Astrocyte (in vitro differentiated cells and primary cell): ENCODE results near the gene RHOJ. TPM values are rescaled to one million over a fixed set of nuclear protein-coding genes. Genes with fewer than 3 reads are reported as not detected.
A peak's percentile ranks its signal among the peaks of the same experiment; 100 is the strongest.

Experiments
- DNase-seq: peaks from one replicate; pipeline ENCODE4 v3.0.0-alpha.2; 2010; ENCODE audit warnings: low read depth
- FAIRE-seq: peaks from 2 replicates; lab custom pipeline; 2011; peaks lifted over from hg19 to GRCh38; lab: Jason Lieb, UNC
- H2AFZ ChIP-seq: 2 replicates; pipeline ENCODE4 v1.6.0; 2012; ENCODE audit warnings: low read depth, low read length, inconsistent platforms
- H3K27ac ChIP-seq: 2 replicates; pipeline ENCODE4 v1.5.1; 2011; ENCODE audit warnings: low read depth, low read length, inconsistent platforms
- H3K27me3 ChIP-seq: 2 replicates; pipeline ENCODE4 v1.6.0; 2011; ENCODE audit warnings: low read length, inconsistent platforms; ENCODE audit not compliant: insufficient read depth
- H3K36me3 ChIP-seq: 2 replicates; pipeline ENCODE4 v1.5.1; 2011; ENCODE audit warnings: low read length, inconsistent platforms; ENCODE audit not compliant: insufficient read depth
- H3K4me1 ChIP-seq: 2 replicates; pipeline ENCODE4 v1.5.1; 2011; ENCODE audit warnings: low read length, inconsistent platforms; ENCODE audit not compliant: insufficient read depth
- H3K4me2 ChIP-seq: 2 replicates; pipeline ENCODE4 v1.6.0; 2012; ENCODE audit warnings: low read length, inconsistent platforms
- H3K4me3 ChIP-seq: 2 replicates; pipeline ENCODE4 v1.5.1; 2011; ENCODE audit warnings: low read depth, mild to moderate bottlenecking, low read length, inconsistent platforms; ENCODE audit not compliant: insufficient read depth
- H3K79me2 ChIP-seq: 2 replicates; pipeline ENCODE4 v1.6.0; 2012; ENCODE audit warnings: mild to moderate bottlenecking, low read length, inconsistent platforms; ENCODE audit not compliant: insufficient read depth
- H3K9ac ChIP-seq: 2 replicates; pipeline ENCODE4 v1.6.0; 2012; ENCODE audit warnings: mild to moderate bottlenecking, low read length, inconsistent platforms
- H3K9me3 ChIP-seq: 2 replicates; pipeline ENCODE4 v1.5.1; 2012; ENCODE audit warnings: low read depth, mild to moderate bottlenecking, low read length, inconsistent platforms; ENCODE audit not compliant: insufficient read depth
- H4K20me1 ChIP-seq: 2 replicates; pipeline ENCODE4 v1.6.0; 2012; ENCODE audit warnings: low read length, inconsistent platforms; ENCODE audit not compliant: insufficient read depth
- H3K27ac Mint-ChIP-seq: one replicate; pipeline ENCODE4 v1.8.0; 2021; ENCODE audit warnings: mild to moderate bottlenecking, mixed read lengths; ENCODE audit not compliant: unreplicated experiment
- H3K27me3 Mint-ChIP-seq: one replicate; pipeline ENCODE4 v1.8.0; 2021; ENCODE audit warnings: low read depth, mixed read lengths; ENCODE audit not compliant: unreplicated experiment
- H3K36me3 Mint-ChIP-seq: one replicate; pipeline ENCODE4 v1.8.0; 2021; ENCODE audit warnings: low read depth, mixed read lengths; ENCODE audit not compliant: unreplicated experiment
- H3K4me1 Mint-ChIP-seq: one replicate; pipeline ENCODE4 v1.8.0; 2021; ENCODE audit warnings: low read depth, mixed read lengths; ENCODE audit not compliant: unreplicated experiment
- H3K4me3 Mint-ChIP-seq: one replicate; pipeline ENCODE4 v1.8.0; 2021; ENCODE audit warnings: mild to moderate bottlenecking, moderate library complexity, mixed read lengths; ENCODE audit not compliant: unreplicated experiment
- H3K9me3 Mint-ChIP-seq: one replicate; pipeline ENCODE4 v1.8.0; 2021; ENCODE audit warnings: mild to moderate bottlenecking, mixed read lengths; ENCODE audit not compliant: unreplicated experiment
- EZH2 ChIP-seq: IDR thresholded peaks from 2 replicates; pipeline ENCODE4 v1.6.1; 2012; ENCODE audit warnings: mild to moderate bottlenecking, low read length, inconsistent platforms; ENCODE audit not compliant: insufficient read depth
- total RNA-seq: library from RNA; stranded (reverse); gene quantifications from 2 replicates; pipeline ENCODE4 v1.2.1, GENCODE V29; 2021
- TF ChIP-seq, protein P1 (sequence below): IDR thresholded peaks from 2 replicates; pipeline ENCODE4 v1.5.1; 2011; ENCODE audit warnings: low read depth, mild to moderate bottlenecking, inconsistent platforms, low read length, moderate library complexity; ENCODE audit not compliant: insufficient read depth

RHOJ gene
- total RNA-seq, 1 donor from 2014 or later, result 29.6 TPM

DNA sequence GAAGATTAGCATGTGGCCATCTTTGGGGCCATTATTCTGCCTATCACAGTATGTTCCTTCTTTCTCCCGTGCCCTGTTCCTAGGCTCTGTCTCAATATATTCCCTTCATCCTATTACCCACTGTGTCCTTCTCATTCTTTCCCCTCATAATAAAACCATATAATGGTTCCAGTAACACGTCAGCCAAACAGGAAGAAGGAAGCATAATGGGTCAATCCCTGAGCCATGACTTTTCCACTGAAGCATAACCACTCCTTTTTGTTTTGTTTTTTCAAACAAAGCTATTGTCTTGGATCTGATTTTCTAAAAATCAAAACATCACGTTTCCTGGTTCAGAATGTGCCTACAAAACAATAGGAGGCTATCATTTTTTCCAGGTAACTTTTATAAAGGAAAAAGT lies 21.3 kb upstream of the RHOJ start:
- Mint-ChIP-seq H3K36me3 (peaks cover 1% of the 10 kb centered on the region), H3K27me3 (no peaks in the 10 kb centered on the region), H3K27ac (no peak overlapping the region), H3K4me3 (no peak overlapping the region), H3K4me1 (no peaks in the 10 kb centered on the region), H3K9me3 (peaks cover 12% of the 10 kb centered on the region)
- H3K27me3 ChIP-seq, result no peaks in the 10 kb centered on the region
- H4K20me1 ChIP-seq, result no peaks in the 10 kb centered on the region
- no peak overlapping the region for H3K9ac ChIP-seq
- TF ChIP-seq EZH2, result no peak
- TF ChIP-seq, protein P1, sequence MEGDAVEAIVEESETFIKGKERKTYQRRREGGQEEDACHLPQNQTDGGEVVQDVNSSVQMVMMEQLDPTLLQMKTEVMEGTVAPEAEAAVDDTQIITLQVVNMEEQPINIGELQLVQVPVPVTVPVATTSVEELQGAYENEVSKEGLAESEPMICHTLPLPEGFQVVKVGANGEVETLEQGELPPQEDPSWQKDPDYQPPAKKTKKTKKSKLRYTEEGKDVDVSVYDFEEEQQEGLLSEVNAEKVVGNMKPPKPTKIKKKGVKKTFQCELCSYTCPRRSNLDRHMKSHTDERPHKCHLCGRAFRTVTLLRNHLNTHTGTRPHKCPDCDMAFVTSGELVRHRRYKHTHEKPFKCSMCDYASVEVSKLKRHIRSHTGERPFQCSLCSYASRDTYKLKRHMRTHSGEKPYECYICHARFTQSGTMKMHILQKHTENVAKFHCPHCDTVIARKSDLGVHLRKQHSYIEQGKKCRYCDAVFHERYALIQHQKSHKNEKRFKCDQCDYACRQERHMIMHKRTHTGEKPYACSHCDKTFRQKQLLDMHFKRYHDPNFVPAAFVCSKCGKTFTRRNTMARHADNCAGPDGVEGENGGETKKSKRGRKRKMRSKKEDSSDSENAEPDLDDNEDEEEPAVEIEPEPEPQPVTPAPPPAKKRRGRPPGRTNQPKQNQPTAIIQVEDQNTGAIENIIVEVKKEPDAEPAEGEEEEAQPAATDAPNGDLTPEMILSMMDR, result no peak
- no peak overlapping the region for H3K27ac ChIP-seq
- peaks cover 16% of the 10 kb centered on the region for H3K4me1 ChIP-seq
- H3K79me2 ChIP-seq, result no peaks in the 10 kb centered on the region
- H2AFZ ChIP-seq, result no peak overlapping the region
- DNase-seq (no peak), FAIRE-seq (no peak)
- no peak overlapping the region for H3K4me2 ChIP-seq
- H3K4me3 ChIP-seq, result no peak overlapping the region
- no peaks in the 10 kb centered on the region for H3K36me3 ChIP-seq
- peaks cover 4% of the 10 kb centered on the region for H3K9me3 ChIP-seq

DNA sequence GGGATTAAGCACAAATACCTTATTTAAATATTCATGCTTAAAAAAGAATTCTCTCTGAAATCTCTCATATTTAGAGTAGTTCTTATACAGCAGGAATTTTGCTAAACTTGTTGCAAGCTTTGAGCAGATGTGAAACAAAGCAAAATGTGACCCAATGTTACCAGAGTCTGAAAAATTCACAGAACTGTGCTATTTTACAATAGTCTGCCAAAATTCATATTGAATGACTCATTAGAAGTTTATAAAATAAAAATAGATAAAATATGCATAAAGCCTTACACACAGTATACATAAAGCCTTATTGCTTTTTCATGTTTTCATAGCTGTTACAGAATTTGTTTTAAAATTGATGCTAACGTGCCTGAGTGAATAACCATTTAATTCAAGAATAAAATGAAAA lies 17.8 kb upstream of the RHOJ start:
- no peaks in the 10 kb centered on the region for H3K27me3 ChIP-seq
- H3K9ac ChIP-seq, result no peak overlapping the region
- H3K4me2 ChIP-seq, result no peak overlapping the region
- H3K27ac ChIP-seq, result no peak overlapping the region
- DNase-seq (peak; percentile 59), FAIRE-seq (no peak)
- no peaks in the 10 kb centered on the region for H3K79me2 ChIP-seq
- no peak for TF ChIP-seq EZH2
- TF ChIP-seq, protein P1, result no peak
- no peak overlapping the region for H2AFZ ChIP-seq
- Mint-ChIP-seq H3K27ac (no peak overlapping the region), H3K36me3 (peaks cover 1% of the 10 kb centered on the region), H3K4me3 (no peak overlapping the region), H3K4me1 (no peaks in the 10 kb centered on the region), H3K27me3 (no peaks in the 10 kb centered on the region), H3K9me3 (peaks cover 9% of the 10 kb centered on the region)
- no peaks in the 10 kb centered on the region for H4K20me1 ChIP-seq
- no peaks in the 10 kb centered on the region for H3K36me3 ChIP-seq
- peaks cover 4% of the 10 kb centered on the region for H3K9me3 ChIP-seq
- no peaks in the 10 kb centered on the region for H3K4me1 ChIP-seq
- no peak overlapping the region for H3K4me3 ChIP-seq

DNA sequence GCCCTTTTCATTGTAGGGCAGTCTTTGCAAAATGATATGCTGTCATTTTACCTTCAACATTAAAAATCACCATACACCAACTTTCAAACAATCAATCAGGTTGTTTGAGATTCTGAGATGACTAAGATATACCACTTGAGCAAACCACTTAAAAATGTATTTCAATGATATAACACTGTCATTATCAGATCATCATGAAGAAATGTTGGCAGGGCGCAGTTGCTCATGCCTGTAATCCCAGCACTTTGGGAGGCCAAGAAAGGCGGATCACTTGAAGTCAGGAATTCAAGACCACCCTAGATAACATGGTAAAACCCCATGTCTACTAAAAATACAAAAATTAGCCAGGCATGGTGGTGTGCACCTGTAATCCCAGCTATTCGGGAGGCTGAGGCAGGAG lies 13.0 kb upstream of the RHOJ start:
- no peaks in the 10 kb centered on the region for H3K27me3 Mint-ChIP-seq
- Histone ChIP-seq H3K36me3 (no peaks in the 10 kb centered on the region), H3K9ac (no peak overlapping the region), H4K20me1 (no peaks in the 10 kb centered on the region), H2AFZ (no peak overlapping the region), H3K9me3 (no peaks in the 10 kb centered on the region), H3K4me1 (peaks cover 4% of the 10 kb centered on the region), H3K4me2 (no peak overlapping the region), H3K79me2 (no peaks in the 10 kb centered on the region), H3K27me3 (no peaks in the 10 kb centered on the region), H3K27ac (no peak overlapping the region), H3K4me3 (no peak overlapping the region)
- FAIRE-seq, result no peak
- H3K9me3 Mint-ChIP-seq, result peaks cover 1% of the 10 kb centered on the region
- H3K4me1 Mint-ChIP-seq, result no peaks in the 10 kb centered on the region
- H3K4me3 Mint-ChIP-seq, result no peak overlapping the region
- no peak for DNase-seq
- H3K36me3 Mint-ChIP-seq, result no peaks in the 10 kb centered on the region
- H3K27ac Mint-ChIP-seq, result no peak overlapping the region
- TF ChIP-seq, protein P1, result no peak
- TF ChIP-seq EZH2, result no peak
